ENCODE results near the gene DYNLT4.
"Not testable (repeated sequence)": the region's sequence is repeated elsewhere in the genome, so short reads cannot be mapped to it uniquely, and the experiment has no call there.

DYNLT4 gene

DNA sequence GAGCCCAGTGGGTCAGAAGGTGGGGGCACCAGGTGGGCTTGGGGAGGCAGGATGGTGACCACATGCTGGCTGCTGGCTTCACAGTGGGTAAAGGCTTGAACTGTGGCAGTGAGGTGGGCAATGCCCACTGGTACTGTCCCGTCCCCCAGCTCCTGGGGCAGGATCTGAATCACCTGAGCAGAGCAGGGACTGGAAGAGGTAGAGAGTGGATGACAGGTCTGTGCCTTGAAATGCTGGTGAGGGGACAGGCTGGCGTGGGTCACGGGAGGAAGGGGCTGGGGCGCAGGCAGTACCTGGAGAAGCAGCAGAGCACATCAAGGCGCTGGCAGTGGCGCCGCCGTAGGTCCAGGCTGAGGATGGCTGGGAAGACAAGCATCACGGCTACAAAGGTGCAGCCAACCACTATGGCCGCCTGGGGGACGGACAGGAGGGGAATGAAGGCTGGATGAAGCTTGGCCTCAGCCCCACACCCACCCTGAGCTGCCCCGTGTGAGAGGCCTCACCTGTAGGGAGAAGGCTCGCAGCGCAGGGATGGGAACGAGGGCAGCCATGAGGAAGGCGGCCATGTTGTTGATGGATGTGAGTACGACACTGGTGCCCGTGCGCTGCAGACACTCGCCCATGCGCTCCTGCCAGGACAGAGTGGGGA is 21.0 kb upstream of the DYNLT4 start:
- DNase-seq, result no peak

DNA sequence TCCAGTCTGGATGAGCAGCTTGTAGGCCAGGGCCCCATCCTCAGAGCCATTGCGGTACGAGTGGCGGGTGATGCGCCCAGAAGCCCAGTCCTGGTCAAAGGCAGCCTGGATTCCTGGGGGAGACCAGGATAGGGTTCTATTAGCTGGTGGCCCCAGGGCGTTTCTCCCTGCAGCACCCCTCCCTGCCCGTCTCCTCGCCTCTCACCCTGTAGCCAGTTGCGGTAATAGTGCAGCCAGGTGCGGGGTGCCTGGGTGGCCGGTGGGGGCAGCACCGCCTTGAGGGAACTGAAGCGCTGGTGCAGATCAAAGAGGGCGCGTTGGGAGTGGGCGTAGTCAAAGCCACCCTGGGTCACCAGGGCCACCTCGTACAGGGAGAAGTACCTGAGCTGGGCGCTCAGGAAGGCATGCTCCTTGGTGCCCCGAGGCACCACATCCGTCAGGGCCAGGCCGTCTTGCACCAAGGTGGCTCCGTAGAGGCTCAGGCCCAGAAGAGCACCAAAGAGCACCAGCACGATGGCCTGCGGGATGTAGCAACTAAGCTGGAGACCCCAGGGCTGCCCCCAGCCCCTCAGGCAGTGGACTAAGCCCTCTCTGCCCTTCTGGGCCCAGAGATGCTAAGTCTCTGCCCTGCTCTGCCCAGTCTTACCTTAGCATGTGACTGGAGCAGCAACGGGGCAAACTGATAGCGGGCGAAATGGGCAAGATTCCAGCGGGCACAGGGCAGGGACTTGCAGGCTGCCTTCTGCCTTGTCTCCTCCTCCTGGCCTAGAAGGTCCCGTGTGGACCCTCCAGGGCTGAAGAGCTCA is 20.2 kb upstream of the DYNLT4 start:
- DNase-seq, result no peak

DNA sequence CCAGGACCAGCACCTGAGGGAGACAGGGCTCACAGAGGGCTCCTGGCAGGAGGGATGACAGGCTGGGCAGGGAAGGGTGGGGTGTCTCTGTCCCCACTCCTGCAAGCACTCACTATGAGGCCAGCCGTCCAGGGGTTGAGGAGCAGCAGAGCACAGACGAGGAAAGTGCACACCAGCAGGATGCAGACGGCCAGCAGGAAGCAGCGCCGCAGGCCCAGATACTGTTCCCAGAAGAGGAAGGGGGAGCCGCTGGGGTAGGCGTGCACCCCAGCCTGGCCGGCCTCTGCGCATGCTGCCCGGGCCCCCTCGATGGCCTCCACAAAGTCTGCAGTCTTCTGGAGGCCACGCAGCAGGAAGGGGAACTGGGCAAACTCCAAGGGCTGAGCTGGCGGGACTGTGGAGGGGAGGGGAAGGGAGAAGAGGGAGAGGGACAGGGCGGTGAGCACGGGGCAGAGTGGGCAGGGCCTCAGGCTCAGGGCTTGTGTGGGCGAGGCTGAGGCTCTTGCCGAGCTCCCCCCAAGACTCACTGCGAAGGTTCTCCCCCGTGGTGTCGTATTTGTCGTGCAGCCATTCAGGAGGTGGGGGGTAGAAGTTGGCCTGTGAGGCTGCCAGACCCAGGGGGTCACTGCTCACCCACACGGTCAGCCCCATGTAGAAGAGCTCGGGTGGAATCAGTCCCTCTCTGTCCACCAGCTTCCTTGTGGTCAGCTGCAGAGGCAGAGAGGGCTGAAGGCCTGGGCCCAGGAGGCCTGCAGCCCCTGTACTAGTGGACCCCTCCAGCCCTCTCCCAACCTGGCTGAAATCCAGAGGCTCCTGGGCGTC is 19.4 kb upstream of the DYNLT4 start:
- DNase-seq, result no peak

DNA sequence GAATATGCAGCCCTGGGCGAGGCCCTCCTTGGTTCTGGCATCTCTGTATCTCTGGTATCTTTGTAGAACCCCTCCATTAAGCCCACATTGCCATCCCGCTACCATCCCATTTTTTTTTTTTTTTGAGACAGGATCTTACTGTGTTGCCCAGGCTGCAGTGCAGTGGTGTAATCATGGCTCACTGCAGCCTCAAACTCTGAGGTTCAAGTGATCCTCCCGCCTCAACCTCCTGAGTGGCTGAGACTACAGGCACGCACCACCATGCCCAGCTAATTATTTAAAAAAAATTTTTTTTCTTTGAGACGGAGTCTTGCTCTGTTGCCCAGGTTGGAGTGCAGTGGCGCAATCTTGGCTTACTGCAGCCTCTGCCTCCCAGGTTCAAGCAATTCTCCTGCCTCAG is 17.2 kb upstream of the DYNLT4 start:
- not testable (repeated sequence) for DNase-seq

DNA sequence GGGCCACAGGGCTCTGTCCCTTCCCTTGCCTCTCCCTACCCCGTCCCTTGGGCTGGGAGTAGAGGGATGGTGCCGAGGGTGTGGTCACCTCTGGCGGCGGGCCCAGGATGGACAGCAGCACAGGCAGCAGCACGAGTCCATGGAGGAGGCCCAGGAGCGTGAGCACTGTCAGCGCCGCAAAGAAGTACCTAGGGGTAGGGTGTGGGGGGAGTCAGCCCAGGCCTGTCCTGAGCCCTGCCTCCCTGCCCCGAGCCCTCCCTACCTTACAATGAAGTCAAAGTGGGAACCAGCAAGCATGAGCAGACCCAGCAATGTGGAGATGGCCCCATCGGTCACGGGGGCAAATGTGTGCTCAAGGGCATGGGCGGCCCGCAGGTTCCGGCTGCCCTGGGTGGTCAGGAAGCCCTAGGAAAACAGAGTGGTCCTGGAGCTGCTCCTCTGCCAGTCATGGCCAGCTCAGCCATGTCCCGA is 15.9 kb upstream of the DYNLT4 start:
- no peak for DNase-seq

DNA sequence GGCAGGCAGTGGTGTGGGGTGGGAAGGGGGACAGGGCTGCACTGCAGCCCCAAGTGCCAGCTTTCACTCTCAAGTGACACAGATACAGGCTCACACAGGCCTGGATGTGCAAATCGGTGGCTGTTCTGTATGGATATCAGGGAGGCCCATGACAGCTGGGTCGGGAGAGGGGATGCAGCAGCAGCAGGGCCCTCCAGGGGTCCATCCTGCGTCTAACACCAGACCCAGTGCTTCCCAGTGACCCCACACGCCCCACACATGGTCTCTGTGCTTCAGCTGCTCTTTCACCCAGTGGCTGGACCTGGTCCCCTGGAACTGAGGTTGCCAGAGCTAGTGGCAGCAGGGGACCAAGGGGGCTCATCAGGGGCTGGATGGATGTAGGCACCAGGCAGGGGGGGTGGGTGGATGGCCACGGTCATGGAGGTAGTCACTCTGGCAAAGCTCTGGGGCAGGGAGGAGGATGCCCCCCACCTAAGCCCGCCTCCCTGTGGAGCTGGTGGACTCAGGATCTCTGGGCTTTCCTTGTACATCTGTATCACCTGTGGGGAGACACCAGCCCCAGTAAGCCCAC is 15.1 kb upstream of the DYNLT4 start:
- no peak for DNase-seq

DNA sequence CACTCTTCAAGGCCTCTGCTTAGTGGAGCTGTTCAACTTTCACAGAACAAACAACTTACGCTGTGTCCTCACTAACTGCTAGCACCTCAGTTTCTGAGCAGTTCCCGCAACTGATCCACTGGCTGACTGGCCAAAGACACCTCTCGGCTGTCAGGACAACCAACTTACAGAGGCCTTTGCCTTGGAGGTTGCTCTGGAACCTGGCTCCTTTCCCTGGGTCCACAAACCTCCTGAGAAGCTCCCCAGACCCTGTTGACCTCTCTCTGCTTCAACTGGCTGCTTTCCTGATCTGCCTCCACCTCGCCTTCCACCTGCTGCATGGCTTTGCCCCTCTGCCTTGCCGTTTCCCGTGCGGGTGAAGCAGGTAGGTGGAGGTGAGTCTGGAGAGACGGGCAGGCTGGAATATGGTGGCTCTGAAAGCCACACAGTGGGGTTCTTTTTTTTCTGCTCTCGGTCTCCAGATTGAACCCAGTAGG is 14.1 kb upstream of the DYNLT4 start:
- no peak for DNase-seq

DNA sequence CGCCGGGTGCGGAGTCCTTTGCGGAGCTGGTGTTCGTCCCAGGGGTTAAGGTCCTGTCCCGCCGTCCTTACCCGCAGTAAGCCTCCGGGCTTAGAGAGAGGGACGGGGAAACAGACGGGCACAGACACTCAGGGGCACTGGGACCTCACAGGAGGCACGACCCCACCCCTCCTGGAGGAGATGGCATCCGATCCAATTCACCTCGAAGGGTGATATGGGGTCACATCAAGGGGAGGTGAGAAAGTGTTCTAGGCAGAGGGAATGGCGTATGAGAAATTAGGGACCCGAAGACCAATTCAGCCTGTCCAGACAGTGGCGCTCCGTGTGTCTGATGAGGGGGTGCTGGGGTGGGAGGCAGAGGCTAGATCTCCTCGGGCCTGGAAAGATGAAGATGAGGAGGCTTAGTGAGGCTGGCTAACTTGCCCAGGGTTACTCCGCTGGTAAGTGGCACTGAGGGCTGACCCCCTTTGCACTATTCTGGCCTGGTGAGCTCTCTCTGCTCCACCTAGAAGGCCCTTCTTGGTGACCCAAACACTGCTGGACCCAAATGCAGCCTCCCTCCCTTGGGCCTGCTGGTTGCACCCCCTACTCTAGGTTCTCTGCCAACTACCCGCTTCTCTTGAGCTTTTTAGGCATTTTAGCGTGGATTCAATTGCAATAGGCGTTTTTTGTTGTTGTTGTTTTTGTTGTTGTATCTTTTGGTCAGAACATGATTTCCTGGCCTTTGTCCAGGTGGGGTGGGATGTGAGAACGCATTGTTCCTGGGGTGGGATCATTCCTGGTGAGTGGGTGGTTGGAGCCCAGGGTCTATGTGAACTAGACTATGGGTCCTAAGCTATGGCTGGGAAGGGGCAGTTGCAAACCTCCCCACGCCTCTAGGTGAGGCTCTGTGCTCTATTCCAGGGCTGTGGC is 13.4 kb upstream of the DYNLT4 start:
- no peak for DNase-seq

DNA sequence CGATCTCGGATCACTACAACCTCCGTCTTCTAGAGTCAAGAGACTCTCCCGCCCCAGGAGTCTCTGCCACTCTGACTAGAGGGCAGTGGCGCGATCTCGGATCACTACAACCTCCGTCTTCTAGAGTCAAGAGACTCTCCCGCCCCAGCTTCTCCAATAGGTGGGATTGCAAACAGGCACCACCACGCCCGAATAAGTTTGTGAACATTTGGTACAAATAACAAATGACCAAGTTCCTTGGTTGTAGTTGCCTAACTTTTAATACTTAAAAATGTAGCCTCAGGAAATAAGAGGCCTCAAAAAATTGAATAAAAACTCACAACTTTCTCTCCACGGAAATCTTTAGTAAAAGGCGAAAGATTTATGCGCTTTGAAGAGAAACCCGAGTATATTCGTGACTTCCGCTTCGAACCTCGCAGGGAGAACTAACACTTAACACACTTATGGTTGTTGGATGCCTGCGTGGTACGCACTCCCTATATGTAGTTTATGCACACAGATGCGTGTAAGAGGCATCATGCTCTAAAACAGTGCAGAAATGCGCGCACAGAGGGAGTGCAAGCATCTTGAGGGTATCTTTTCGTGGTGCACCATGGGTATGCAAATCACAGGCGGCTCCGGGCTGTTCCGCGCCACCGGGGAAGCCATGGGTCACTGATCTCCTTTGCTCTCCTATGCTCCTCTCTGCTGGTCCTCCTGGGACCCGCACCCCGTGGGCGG is 12.6 kb upstream of the DYNLT4 start:
- DNase-seq, result no peak

DNA sequence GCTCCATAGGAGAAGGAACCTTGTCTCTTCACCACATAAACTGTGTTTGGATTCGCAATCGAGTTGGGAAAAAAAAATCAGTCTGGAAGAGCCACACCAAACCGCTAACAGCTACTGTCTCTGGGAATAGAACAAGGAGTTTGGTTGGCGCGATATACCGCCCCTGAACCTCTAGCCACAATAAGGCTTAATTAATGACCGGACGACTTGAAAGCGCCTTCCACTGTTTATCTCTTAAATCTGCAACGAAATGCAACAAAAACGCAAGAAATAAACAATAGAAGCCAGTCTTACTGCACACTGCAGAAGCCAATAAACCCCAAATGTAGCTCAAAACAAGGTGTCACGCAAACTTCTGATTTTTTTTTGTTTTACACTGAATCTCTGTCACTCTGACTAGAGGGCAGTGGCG is 12.1 kb upstream of the DYNLT4 start:
- DNase-seq, result no peak

DNA sequence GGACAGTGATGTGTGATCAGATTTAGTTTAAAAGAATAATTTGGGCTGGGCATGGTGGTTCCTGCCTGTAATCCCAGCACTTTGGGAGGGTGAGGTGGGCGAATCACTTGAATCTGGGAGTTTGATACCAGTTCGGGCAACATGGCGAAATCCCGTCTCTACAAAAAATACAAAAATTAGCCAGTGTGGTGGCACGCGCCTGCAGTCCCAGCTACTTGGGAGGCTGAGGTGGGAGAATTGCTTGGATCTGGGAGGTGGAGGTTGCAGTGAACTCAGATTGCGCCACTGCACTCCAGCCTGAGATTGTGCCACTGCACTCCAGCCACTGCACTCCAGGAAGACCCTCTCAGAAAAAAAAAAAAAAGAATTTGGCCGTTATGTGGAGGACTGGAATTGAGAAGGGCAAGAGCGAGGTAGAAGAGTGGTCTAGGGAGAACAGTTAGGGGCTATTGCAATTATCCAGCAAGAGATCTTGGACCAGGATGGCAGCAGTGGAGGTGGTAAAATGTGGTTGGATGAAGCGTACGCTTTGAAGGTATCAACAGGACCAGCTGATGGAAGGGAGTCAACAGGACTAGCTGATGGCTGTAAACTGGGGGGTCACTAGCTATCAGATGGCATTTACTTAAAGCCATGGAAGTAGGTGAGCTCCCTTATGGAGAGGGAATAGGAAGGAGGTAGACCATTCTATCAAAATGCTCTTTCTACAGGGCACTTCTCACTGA is 10.8 kb upstream of the DYNLT4 start:
- DNase-seq, result no peak

DNA sequence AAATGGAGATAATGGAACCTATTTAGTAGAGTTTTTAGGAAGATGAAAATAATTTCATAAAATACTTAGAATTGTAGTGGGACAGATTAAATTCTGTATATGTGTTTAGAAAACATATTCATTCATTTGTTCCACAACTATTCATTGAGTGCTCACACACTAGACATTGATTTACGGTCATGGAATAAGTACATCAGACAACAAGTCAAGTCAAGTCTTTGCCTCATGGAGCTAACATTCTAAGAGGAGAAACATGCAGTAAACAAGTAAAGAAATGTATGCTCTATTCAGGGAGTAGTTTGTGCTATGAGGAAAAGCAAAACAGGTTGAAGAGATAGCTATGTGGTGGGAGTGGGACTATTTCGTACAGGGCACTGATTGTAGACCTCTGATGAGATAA is 10.2 kb upstream of the DYNLT4 start:
- no peak for DNase-seq

DNA sequence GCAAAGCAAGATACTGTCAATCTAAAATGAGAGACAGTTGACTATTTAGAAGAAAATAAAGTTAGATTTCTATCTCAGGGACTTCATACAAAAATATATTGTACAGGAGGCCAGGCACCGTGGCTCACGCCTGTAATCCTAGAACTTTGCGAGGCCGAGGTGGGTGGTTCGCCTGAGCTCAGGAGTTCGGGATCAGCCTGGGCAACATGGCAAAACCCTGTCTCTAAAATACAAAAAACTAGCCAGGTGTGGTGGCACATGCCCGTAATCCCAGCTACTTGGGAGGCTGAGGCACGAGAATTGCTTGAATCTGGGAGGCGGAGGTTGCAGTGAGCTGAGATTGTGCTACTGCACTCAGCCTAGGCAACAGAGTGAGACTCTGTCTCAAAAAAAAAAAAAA is 8.8 kb upstream of the DYNLT4 start:
- not testable (repeated sequence) for DNase-seq

DNA sequence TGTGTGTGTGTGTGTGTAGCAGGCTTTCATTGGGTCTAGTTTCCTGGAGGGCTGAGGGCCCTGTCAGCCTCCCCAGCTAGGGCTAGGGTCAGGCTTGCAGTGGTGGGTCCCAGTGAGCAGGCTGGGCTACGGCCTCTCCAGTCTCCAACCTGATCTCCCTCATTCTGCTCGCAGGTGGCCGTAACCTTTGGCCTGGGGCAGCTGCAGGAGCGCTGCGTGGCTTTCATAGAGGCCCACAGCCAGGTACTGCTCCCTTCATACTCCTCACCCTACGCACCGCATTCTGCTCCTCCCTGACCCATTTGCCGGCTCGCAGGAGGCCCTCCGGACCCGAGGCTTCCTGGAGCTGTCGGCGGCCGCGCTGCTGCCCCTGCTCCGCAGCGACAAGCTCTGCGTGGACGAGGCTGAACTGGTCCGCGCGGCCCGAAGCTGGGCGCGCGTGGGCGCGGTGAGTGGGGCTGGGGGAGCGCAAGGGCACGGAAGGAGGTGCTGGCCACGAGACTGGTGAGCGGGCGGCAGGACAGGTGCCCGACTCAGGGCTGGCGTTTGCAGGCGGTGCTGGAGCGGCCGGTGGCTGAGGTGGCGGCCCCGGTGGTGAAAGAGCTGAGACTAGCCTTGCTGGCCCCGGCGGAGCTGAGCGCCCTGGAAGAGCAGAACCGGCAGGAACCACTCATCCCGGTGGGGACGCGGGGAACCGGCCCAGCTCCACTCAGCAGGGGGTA is 5.8 kb upstream of the DYNLT4 start:
- no peak for DNase-seq

DNA sequence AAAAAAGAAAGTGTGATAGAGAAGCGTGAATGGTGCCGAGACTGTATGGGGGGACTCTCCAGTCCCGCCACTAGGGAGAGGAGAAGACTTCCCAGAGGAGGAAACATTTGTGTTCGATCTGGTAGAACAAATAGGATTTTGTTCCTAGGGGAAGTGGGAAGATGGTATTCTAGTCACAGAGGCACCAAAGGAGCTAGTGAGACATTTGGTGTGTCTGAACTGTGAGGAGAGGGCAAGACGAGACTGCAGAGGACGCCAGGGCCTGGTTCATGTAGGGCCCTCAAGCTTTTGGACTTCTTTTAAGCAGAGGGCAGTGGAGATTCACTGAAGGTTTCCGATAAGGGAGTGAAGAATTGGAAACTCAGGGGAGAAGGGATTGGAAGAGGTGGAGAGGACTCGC is 4.1 kb upstream of the DYNLT4 start:
- no peak for DNase-seq

DNA sequence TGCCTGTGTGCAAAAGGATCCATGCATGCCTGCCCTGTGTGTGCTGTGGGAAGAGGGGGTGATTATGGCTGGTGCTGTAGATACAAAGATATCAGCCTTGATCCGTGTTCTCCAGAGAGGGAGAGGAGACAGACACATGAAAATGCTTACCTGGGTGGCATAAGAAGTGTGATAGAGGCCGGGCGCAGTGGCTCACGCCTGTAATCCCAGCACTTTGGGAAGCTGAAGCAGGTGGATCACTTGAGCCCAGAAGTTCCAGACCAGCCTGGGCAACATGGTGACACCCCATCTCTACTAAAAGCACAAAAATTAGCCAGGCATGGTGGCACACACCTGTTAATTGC is 3.6 kb upstream of the DYNLT4 start:
- not testable (repeated sequence) for DNase-seq

DNA sequence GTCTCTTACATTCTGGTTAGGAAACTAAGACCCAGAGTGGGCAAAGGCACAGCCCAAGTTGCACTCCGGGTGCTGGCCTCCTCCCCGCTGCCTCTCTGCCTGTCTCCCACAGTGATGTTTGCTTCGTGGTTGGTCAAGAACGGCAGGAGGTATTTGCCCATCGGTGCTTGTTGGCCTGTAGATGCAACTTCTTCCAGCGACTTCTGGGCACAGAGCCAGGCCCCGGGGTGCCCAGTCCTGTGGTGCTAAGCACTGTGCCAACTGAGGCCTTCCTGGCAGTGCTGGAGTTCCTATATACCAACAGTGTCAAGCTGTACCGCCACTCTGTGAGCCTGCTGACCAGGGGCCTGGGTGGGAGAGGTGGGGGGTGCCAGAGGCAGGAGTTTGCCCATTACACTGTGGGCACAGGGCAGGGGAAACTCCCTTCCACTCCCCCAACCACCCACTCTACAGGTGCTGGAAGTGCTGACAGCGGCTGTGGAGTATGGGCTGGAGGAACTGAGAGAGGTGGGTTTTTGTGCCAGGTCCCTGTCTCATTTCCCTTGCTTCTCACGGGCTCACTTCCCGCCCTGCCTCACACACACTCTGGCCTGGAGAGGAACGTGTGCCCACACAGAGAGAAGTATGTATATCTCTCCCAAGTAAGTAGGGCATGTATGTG is 3.1 kb upstream of the DYNLT4 start:
- peak; percentile 43 for DNase-seq

DNA sequence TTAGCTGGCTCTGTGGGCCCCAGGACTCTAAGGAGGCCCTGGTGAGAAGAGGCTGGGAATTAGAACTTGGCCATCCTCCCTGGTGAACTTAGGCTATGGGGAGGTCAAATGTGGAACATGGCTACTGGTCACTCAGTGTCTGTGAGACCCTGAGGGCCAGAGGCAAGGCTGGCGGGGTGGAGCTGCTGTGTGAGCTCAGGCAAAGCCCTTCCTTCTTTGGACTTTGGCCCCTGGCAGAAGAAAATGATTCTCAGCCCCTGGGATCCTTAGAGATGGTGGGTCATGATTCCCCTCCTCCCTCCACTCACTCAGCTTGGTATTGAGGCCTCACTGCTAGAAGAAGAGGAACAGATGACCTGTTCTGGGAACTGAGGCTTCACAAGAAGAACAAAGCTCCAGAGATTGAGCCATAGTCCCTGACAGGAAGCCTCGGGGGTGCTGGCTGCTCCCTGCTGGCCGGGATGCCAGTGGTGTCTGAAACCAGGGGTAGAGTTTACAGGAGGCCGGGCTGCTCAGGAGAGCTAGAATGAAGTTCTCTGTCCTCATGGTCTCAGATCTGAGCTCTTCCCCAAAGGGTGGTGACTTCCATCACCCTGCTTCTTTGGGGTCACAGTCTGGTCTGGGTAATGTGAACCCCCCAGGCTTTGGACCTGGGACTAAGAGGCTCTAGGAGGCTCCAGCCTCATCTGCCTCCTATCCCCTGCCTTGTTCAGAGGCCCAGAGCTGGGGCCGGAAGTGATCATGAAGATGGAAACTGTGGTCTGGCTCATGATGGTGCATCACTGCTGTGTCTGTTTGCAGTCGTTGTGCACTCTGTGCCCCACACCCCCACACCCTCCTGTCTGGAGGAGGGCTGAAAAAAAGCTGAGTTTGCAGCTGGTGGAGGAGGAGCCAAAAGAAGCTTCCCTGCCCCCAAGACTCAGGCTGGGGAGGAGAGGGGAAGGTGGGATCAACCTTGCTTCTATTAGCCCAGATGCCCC is 2.1 kb upstream of the DYNLT4 start:
- no peak for DNase-seq
